ENCODE results near the gene BRD7. TPM values are rescaled to one million over a fixed set of nuclear protein-coding genes. Genes with fewer than 3 reads are reported as not detected.
"Not testable (repeated sequence)": the region's sequence is repeated elsewhere in the genome, so short reads cannot be mapped to it uniquely, and the experiment has no call there.

BRD7 gene
- total RNA-seq, 1 experiment from 2014 or later = 74.5 TPM

- no peaks in the 10 kb centered on the region for H3K27me3 ChIP-seq (replicated peaks)
- no peak overlapping the region for H3K27ac ChIP-seq
- no peaks in the 10 kb centered on the region for H3K9me3 ChIP-seq (replicated peaks)
- H3K36me3 ChIP-seq = peaks cover 78% of the 10 kb centered on the region
- no peaks in the 10 kb centered on the region for H3K4me1 ChIP-seq (replicated peaks)
- H3K4me3 ChIP-seq = no peak overlapping the region
- DNase-seq (ENCODE audit: low read depth in 1 of 2, low spot score in 2 of 2) = no peak
Measured at GRCh38 chr16:50360033-50360778, 8.6 kb downstream of the BRD7 start.

DNA sequence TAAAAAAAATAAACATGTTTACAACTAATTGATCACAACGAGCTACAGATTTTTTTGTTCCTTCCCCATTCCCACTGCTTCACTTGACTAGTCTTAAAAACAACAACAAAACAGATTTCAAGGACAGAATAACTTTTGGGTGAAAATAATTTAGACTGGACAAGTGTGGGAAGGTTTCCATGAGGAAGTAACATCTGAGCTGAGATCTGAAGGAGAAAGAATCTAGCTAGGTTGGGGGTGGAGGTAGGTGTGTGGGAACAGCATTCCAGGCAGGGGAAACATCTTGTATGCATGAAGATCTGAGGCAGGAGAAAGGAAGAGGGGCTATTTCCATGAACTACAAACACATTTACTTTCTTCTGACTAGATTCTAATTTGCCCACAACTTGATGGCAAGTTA, 9.2 kb downstream of the BRD7 start:
- Histone ChIP-seq H3K4me1 (replicated peaks) (no peaks in the 10 kb centered on the region), H3K27me3 (replicated peaks) (no peaks in the 10 kb centered on the region), H3K27ac (no peak overlapping the region), H3K9me3 (replicated peaks) (no peaks in the 10 kb centered on the region), H3K36me3 (peaks cover 75% of the 10 kb centered on the region), H3K4me3 (no peak overlapping the region)
- DNase-seq (ENCODE audit: low read depth in 1 of 2, low spot score in 2 of 2) = no peak

DNA sequence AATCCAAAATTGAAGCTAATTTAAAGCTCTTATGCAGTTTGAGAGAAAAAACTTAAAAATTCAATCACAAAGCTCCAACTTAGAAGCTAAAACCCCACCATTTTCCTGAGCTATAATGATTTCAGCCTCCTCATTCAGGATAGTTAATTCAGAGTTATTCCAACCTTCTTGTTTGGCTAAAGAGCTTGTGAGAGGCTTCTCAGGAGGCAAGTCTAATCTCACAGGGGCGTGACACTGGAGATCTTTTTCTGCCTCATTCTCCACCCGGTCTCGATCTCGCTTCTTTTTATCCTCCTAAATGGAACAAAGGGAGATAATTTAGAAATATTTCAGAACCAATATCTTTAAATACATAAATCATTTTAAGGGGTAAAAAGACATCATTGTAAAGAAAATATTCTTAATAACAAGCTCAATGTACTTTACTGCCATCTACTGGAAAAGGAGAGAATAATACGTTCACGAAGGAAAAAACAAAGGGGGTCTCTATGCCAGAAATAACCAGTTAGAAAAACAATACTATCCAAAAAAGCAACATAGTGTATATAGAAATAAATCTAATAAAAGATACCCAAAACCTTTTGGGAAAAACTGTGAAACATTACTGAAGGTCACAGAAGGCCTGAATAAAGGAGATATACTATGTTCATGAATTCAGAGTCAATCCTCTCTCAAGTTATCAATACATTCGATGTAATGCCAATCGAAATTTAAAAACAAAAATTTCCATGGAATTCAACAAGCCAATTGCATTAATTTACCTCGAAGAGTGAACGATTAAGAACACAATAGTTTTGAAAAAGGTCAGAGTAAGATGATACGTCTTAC, 13.9 kb downstream of the BRD7 start:
- peaks cover 72% of the 10 kb centered on the region for H3K36me3 ChIP-seq
- H3K27me3 ChIP-seq (replicated peaks) = no peaks in the 10 kb centered on the region
- no peaks in the 10 kb centered on the region for H3K9me3 ChIP-seq (replicated peaks)
- no peak overlapping the region for H3K4me3 ChIP-seq
- H3K4me1 ChIP-seq (replicated peaks) = peaks cover 21% of the 10 kb centered on the region
- no peak overlapping the region for H3K27ac ChIP-seq
- peak in 1 of 2 experiments; percentile 39 for DNase-seq (ENCODE audit: low read depth in 1 of 2, low spot score in 2 of 2)

- H3K4me3 ChIP-seq = no peak overlapping the region
- no peaks in the 10 kb centered on the region for H3K9me3 ChIP-seq (replicated peaks)
- H3K4me1 ChIP-seq (replicated peaks) = peaks cover 21% of the 10 kb centered on the region
- peaks cover 71% of the 10 kb centered on the region for H3K36me3 ChIP-seq
- H3K27me3 ChIP-seq (replicated peaks) = no peaks in the 10 kb centered on the region
- H3K27ac ChIP-seq = no peak overlapping the region
- no peak for DNase-seq (ENCODE audit: low read depth in 1 of 2, low spot score in 2 of 2)
Measured at GRCh38 chr16:50354082-50354481, 14.7 kb downstream of the BRD7 start.

DNA sequence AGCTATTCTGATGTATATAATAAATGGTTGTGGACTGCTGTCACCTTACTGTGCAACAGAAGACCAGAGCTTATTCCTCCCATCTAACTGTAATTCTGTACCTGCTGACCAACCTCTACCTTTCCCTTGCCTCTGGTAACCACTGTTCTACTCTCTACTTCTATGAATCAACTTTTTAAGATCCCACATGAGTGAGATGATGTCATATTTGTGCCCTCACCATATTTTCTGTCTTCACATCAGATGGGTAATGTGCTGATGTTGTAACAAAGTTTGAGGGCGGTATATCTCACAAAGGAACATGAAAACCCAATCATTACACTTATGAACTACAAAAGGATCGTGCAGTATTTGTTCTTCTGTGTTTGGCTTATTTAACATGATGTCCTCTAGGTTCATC, 16.8 kb downstream of the BRD7 start:
- H3K36me3 ChIP-seq = peaks cover 70% of the 10 kb centered on the region
- H3K9me3 ChIP-seq (replicated peaks) = no peaks in the 10 kb centered on the region
- no peak for DNase-seq (ENCODE audit: low read depth in 1 of 2, low spot score in 2 of 2)
- H3K4me3 ChIP-seq = no peak overlapping the region
- no peak overlapping the region for H3K27ac ChIP-seq
- H3K27me3 ChIP-seq (replicated peaks) = no peaks in the 10 kb centered on the region
- peaks cover 21% of the 10 kb centered on the region for H3K4me1 ChIP-seq (replicated peaks)

GRCh38 chr16:50351116-50351515, 17.7 kb downstream of the BRD7 start:
- Histone ChIP-seq H3K27ac (peak overlapping the region; percentile 18; the same call in 1 of the 2 replicates), H3K9me3 (replicated peaks) (no peaks in the 10 kb centered on the region), H3K27me3 (replicated peaks) (no peaks in the 10 kb centered on the region), H3K36me3 (peaks cover 74% of the 10 kb centered on the region), H3K4me3 (no peak overlapping the region), H3K4me1 (replicated peaks) (peaks cover 21% of the 10 kb centered on the region)
- DNase-seq (ENCODE audit: low read depth in 1 of 2, low spot score in 2 of 2) = peak; percentile 56 to 64

GRCh38 chr16:50345210-50345609, 23.6 kb downstream of the BRD7 start:
- H3K27ac ChIP-seq; H3K4me3 ChIP-seq; H3K4me1 ChIP-seq (replicated peaks); H3K27me3 ChIP-seq (replicated peaks); DNase-seq (ENCODE audit: low read depth in 1 of 2, low spot score in 2 of 2); H3K9me3 ChIP-seq (replicated peaks): not testable (repeated sequence)
- H3K36me3 ChIP-seq = peaks cover 62% of the 10 kb centered on the region

- peaks cover 59% of the 10 kb centered on the region for H3K36me3 ChIP-seq
- H3K27me3 ChIP-seq (replicated peaks); DNase-seq (ENCODE audit: low read depth in 1 of 2, low spot score in 2 of 2); H3K4me1 ChIP-seq (replicated peaks); H3K27ac ChIP-seq; H3K4me3 ChIP-seq; H3K9me3 ChIP-seq (replicated peaks): not testable (repeated sequence)
Measured at GRCh38 chr16:50343566-50343965, 25.2 kb downstream of the BRD7 start.

DNA sequence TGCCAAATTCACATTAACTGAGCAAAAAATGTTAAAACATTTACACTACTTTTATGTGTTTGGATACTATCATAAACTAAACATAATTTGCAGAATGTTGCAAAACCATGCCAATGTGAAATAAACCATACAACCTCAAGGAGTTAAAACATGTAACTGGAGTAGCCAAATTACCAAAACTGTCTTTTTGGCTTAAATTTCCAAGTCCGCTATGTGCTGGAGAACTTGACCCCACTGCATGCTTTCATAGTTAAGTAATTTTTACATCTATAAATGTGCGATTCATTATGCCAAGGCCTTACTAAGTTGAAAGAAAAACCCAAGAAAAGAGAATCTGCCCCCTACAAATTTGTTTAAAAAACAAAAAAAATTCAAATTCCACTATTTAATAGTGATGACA, 28.2 kb downstream of the BRD7 start:
- H3K4me3 ChIP-seq = no peak overlapping the region
- H3K9me3 ChIP-seq (replicated peaks) = no peaks in the 10 kb centered on the region
- H3K27me3 ChIP-seq (replicated peaks) = no peaks in the 10 kb centered on the region
- peaks cover 51% of the 10 kb centered on the region for H3K36me3 ChIP-seq
- no peak for DNase-seq (ENCODE audit: low read depth in 1 of 2, low spot score in 2 of 2)
- no peak overlapping the region for H3K27ac ChIP-seq
- H3K4me1 ChIP-seq (replicated peaks) = peaks cover 35% of the 10 kb centered on the region

DNA sequence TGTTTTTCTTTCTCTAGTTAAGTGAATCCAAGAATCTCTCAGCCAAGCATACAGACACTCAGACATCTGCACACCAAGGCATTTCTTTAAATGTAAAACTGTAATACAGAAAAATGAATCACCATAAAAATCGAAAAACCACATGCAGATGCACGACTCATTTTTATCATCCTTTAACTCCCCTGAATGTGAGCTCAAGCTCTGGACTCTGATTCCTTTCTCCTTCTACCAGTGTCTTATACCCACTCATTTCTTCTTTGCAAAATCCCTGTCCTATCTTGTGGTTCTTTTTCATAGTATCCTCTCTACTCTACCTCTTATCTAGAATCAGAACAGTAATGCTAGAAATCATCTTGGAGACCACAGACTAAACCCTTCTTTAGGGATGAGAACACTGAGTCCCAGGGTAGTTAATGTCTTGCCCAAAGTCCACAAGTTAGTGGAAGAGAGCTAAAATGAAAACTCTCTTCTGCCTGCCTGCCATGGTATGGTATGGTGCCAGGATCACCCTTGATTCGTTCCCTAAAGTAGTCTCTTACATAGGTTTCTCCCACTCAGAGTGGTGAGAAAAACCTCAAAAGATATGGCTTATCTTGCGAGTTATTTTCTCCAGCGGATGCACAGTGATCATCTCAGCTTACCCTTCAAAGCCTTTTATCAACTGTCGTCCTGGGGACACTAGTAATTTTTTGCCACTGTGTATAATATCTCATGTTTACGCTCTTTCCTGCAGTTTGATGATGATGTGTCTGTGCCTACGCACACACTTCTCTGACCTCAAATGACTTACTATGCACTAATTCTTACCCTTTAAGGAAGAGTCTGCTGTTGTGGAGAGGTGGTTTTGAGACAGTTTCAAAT, 30.2 kb downstream of the BRD7 start:
- DNase-seq (ENCODE audit: low read depth in 1 of 2, low spot score in 2 of 2) = no peak

DNA sequence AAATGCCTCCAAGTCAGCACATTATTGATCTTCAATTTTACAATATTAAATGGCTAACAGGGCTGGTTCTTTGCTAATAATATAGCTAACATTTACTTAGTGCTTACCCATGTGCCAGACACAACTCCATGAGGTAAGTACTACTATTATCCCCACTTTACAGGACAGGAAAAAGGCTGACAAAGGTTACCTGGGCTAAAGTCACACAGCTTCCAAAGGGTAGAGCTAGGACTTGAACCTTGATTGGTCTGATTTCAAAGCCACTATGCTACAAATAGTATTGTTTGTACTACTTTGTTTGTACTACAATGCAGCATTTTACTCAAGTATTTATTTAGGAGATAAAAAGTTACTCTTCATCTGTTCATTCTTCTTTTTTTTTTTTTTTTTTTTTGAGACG, 31.9 kb downstream of the BRD7 start:
- Histone ChIP-seq H3K4me1 (replicated peaks) (peaks cover 63% of the 10 kb centered on the region), H3K4me3 (no peak overlapping the region)
- peak in 1 of 2 experiments; percentile 60 for DNase-seq (ENCODE audit: low read depth in 1 of 2, low spot score in 2 of 2)

More for the DNA sequence above, 30.2 kb downstream of the BRD7 start:
- peak overlapping the region; percentile 81 for H3K27ac ChIP-seq
- peaks cover 55% of the 10 kb centered on the region for H3K4me1 ChIP-seq (replicated peaks)
- peaks cover 43% of the 10 kb centered on the region for H3K36me3 ChIP-seq
- no peaks in the 10 kb centered on the region for H3K27me3 ChIP-seq (replicated peaks)
- no peaks in the 10 kb centered on the region for H3K9me3 ChIP-seq (replicated peaks)
- H3K4me3 ChIP-seq = no peak overlapping the region

GRCh38 chr16:50335196-50335958, 33.4 kb downstream of the BRD7 start:
- Histone ChIP-seq H3K4me3 (no peak overlapping the region), H3K27me3 (replicated peaks) (no peaks in the 10 kb centered on the region), H3K27ac (peak overlapping the region; percentile 39), H3K9me3 (replicated peaks) (no peaks in the 10 kb centered on the region), H3K36me3 (peaks cover 51% of the 10 kb centered on the region), H3K4me1 (replicated peaks) (peaks cover 70% of the 10 kb centered on the region)
- no peak for DNase-seq (ENCODE audit: low read depth in 1 of 2, low spot score in 2 of 2)

More for the DNA sequence above, 31.9 kb downstream of the BRD7 start:
- Histone ChIP-seq H3K9me3 (replicated peaks) (no peaks in the 10 kb centered on the region), H3K27ac (peak overlapping the region; percentile 50), H3K27me3 (replicated peaks) (no peaks in the 10 kb centered on the region), H3K36me3 (peaks cover 47% of the 10 kb centered on the region)
